RWPE2 (cell line): Measurements from ENCODE around the gene KLHL30.

Experiments used
- ATAC-seq: fragments of 200-7000 bp; cut with Tn5 transposase; 3 replicates; pipeline ENCODE4 v1.9.1; 2021; ENCODE audit warnings: low read depth
- DNase-seq: peaks from one replicate; pipeline ENCODE4 v3.0.0-alpha.2; 2020; ENCODE audit warnings: low spot score
- H3K27ac ChIP-seq: fragments of 450-650 bp; 2 replicates; pipeline ENCODE4 v1.5.1; 2017; ENCODE audit warnings: mild to moderate bottlenecking; ENCODE audit not compliant: poor library complexity, severe bottlenecking
- H3K27me3 ChIP-seq: fragments of 250-450 bp; sonication (Bioruptor Pico); 2 replicates; pipeline ENCODE4 v1.5.1; 2021; ENCODE audit warnings: mild to moderate bottlenecking, moderate library complexity; ENCODE audit not compliant: insufficient read depth, poor library complexity, severe bottlenecking
- H3K36me3 ChIP-seq: fragments of 250-450 bp; sonication (Bioruptor Pico); 2 replicates; pipeline ENCODE4 v1.5.1; 2020; ENCODE audit warnings: low read depth, mild to moderate bottlenecking, moderate library complexity
- H3K4me1 ChIP-seq: fragments of 250-450 bp; sonication (Bioruptor Pico); 2 replicates; pipeline ENCODE4 v1.5.1; 2021; ENCODE audit warnings: mild to moderate bottlenecking, moderate library complexity; ENCODE audit not compliant: insufficient read depth, poor library complexity, severe bottlenecking
- H3K4me3 ChIP-seq: fragments of 250-450 bp; sonication (Bioruptor Pico); 2 replicates; pipeline ENCODE4 v1.5.1; 2021; ENCODE audit warnings: mild to moderate bottlenecking, moderate library complexity; ENCODE audit not compliant: severe bottlenecking
- H3K9me3 ChIP-seq: fragments of 250-450 bp; sonication (Bioruptor Pico); 2 replicates; pipeline ENCODE4 v1.5.1; 2021; ENCODE audit warnings: mild to moderate bottlenecking, moderate library complexity; ENCODE audit not compliant: severe bottlenecking
- CTCF ChIP-seq: fragments of 450-650 bp; IDR thresholded peaks from one replicate; pipeline ENCODE4 v1.5.1; 2017; ENCODE audit warnings: mild to moderate bottlenecking, moderate library complexity; ENCODE audit not compliant: poor library complexity, severe bottlenecking

The KLHL30 gene

DNA sequence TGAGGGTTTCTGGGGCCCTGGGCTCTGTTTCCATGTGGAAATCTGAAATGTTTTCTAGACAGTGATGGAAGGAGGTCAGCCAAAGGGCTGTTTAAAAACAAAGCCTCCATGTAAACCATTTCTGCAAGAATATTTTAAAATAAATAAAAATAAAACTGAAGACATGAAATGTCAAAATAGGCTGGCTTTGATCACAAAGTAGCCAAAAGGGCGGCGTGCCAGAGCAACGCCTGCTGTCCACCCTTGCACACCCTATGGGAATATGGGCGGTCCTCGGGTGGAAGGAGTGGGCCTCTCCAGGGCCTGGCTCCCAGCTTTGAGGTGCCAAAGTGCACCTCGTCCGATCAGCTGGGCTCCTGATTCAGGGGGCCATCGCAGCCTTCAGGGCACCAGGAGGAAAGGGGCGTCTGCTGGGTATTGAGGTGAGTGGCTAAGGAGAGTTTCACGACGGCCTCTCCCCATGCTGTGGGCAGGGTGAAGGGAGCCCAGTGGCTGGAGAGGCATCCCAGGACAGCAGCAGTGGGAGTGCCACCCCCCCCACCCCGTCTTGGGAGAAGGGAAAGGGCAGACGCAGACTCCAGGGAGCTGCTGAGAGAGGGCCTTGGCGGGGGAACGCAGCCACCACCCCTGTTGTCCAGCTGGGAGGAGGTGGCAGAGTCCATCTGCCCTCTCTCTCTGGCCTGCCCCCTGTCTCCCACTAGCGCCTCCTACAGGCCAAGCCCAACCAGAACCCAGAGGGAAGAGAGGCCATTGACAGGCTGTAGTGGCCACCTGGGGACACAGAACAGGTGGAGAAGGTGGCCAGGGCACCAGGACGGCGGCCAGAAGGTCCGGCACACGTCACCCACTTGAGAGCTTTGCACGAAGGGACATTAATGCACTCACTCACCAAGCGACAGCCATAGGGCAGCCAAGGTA is 14.6 kb downstream of the KLHL30 start:
- H3K9me3 ChIP-seq: no peaks in the 10 kb centered on the region
- H3K4me1 ChIP-seq: no peaks in the 10 kb centered on the region
- no peak overlapping the region for H3K4me3 ChIP-seq
- no peaks in the 10 kb centered on the region for H3K27me3 ChIP-seq
- no peak for TF ChIP-seq CTCF
- ATAC-seq (no peak), DNase-seq (no peak)
- no peak overlapping the region for H3K27ac ChIP-seq
- H3K36me3 ChIP-seq: no peaks in the 10 kb centered on the region

- no peaks in the 10 kb centered on the region for H3K9me3 ChIP-seq
- DNase-seq (no peak), ATAC-seq (no peak)
- no peak overlapping the region for H3K4me3 ChIP-seq
- H3K36me3 ChIP-seq: no peaks in the 10 kb centered on the region
- peaks cover 2% of the 10 kb centered on the region for H3K4me1 ChIP-seq
- H3K27me3 ChIP-seq: no peaks in the 10 kb centered on the region
- no peak for TF ChIP-seq CTCF
- H3K27ac ChIP-seq: no peak overlapping the region
These were observed 16.1 kb downstream of the KLHL30 start for GRCh38 chr2:238154570-238154969.

DNA sequence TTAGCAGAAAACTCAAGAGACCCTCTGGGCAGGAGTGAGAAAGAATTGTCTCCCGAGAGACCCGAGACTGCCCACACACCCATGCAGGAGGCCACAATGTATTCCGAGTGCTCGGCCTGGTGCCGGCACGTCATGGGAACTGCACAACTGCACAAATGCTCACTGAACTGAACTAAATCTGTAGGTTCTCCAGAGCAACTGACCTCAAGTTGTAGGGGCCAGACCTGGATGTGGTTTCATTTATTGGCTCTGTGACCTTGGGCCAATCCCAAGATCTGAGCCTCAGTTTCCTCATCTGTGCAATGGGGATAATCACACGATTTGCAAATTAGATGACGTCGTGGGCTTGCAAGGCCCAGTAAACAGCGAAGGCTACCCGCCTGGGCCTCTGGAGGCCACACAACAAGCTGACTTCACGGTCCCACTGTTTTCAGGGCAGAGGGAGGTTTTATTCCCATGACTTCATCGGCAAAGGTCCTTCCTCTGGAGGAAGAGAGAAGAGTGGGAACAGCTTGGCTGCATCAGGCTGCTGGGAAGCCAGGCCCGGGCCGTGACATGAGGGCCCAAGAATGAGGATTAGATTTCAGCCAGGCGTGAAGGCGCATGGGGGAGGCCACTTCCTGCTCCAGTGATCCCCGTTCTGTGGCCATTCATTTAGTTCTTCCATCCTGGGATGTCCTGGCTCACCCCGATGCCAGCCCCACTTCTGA is 16.7 kb downstream of the KLHL30 start:
- DNase-seq (no peak), ATAC-seq (no peak)
- Histone ChIP-seq H3K9me3 (no peaks in the 10 kb centered on the region), H3K36me3 (no peaks in the 10 kb centered on the region), H3K27me3 (no peaks in the 10 kb centered on the region), H3K4me3 (no peak overlapping the region), H3K27ac (no peak overlapping the region), H3K4me1 (peaks cover 3% of the 10 kb centered on the region)
- no peak for TF ChIP-seq CTCF

DNA sequence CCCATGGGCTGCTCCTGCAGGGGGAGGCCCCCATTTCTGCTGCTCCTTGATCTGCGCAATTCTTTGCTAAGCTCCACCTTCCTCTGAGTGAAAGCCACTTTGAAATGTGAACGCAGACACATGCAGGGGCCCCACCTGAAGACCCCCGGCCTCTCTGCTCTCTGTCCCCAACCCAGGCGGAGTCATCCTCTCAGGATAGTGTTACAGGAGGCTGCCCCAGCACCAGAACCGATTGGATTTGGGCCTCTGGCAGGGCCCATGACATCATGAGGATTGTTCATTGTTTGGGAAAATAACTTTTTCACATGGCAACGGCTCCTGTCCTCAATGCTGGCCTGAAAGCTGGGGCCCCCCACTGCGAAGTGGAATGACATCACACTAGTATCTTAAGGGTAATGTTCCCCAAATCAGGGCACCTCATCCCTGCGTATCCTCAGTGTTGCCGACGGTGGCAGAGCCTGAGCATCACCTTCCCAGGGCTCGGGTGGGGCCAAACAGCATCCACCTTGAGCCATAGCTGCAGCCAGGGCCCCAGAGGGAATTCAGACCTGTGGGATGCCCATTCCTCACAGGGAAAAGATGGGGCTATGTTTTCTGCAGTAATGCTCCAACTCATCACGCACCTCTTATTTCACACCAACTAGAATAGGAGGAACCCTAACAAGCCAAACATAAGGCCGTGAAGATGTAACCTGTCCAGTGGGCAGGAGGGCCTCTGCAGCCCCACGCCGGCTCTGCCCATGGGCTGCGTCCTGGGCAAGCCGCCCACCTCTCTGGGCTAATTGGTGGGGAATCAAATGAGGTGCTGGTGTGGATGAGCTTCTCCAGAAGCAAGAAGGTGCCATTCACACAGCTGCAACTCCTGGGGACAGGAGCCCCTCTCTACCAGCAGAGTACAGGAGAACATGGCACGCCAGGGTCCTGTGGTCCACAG is 17.6 kb downstream of the KLHL30 start:
- H3K27ac ChIP-seq: no peak overlapping the region
- H3K9me3 ChIP-seq: no peaks in the 10 kb centered on the region
- DNase-seq (no peak), ATAC-seq (no peak)
- no peaks in the 10 kb centered on the region for H3K36me3 ChIP-seq
- no peak for TF ChIP-seq CTCF
- H3K4me1 ChIP-seq: peaks cover 3% of the 10 kb centered on the region
- no peaks in the 10 kb centered on the region for H3K27me3 ChIP-seq
- no peak overlapping the region for H3K4me3 ChIP-seq
